ENCODE data around the gene FYN.

Gene FYN

DNA sequence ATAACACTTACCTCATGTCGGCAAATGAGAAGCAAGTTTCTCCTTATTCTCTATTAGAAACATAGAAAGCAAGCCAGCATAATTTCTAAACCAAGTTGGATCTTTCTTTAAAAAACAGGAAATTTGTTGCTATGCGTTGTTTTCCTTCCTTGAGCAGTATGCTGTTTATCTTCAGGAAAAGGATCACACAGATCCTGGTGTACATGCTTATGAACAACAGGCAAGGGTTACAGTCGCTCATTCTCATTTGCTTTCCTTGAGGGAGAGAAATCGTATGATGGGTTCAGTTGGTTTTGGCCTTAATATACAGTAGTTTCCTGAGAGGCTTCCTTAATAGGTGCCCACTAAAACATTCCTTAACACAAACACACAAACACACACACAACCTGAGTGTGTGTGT lies 118.8 kb downstream of the FYN start:
- Histone ChIP-seq H3K27ac (ENCODE audit: low read depth, low read length) (no peak overlapping the region), H3K4me3 (ENCODE audit: low read depth, low read length) (no peak overlapping the region)

DNA sequence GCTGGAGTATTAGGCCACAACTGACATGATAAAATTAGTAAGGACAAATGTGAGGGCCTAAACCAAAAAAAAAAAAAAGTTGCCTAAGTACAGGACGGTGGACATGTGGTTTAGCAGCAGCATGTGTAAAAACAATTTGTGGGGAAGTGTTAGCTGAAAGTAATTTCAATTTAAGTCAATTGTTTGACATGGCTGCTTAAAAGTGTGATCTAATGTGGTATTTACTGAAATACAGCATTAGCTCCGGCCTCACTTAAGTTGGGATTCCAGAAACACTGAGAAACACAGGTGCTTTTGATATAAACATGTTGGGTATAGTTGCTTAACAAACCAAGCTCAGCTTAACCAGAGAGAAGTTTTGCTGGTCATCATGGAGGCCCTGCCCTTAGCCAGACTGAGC lies 119.7 kb downstream of the FYN start:
- Histone ChIP-seq H3K9ac (ENCODE audit: low read depth, low read length) (no peak overlapping the region), H3K36me3 (ENCODE audit: control insufficient read depth, insufficient read depth, low read length) (no peaks in the 10 kb centered on the region), H3K9me3 (ENCODE audit: control insufficient read depth, insufficient read depth, low read length) (no peaks in the 10 kb centered on the region), H3K27ac (ENCODE audit: low read depth, low read length) (no peak overlapping the region), H3K4me3 (ENCODE audit: low read depth, low read length) (no peak overlapping the region), H3K27me3 (ENCODE audit: control insufficient read depth, insufficient read depth, low read length) (no peaks in the 10 kb centered on the region), H3K4me1 (ENCODE audit: control insufficient read depth, insufficient read depth, low read length) (peaks cover 32% of the 10 kb centered on the region)

More for the DNA sequence above, 118.8 kb downstream of the FYN start:
- Histone ChIP-seq H3K27me3 (ENCODE audit: control insufficient read depth, insufficient read depth, low read length) (no peaks in the 10 kb centered on the region), H3K36me3 (ENCODE audit: control insufficient read depth, insufficient read depth, low read length) (no peaks in the 10 kb centered on the region), H3K9me3 (ENCODE audit: control insufficient read depth, insufficient read depth, low read length) (no peaks in the 10 kb centered on the region), H3K4me1 (ENCODE audit: control insufficient read depth, insufficient read depth, low read length) (peaks cover 32% of the 10 kb centered on the region), H3K9ac (ENCODE audit: low read depth, low read length) (no peak overlapping the region)

DNA sequence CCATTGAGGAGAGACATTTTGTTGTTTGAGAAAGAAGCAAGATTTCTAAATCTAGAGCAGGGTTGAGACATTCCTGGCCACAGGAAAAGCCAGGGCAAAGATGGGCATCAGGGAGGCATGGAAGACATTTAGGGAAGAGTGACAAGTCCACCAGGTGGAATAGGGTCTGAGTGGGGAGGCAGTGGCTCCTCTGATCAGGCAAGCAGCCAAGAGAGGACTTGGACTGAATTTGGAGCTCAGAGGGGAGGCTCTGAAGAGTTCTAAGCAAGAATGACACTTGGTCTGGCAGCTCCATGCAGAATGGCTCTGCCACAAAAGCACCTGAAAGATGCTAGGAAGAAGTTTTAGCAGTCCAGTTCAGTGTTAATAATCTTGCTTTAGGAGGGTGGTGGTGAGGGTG lies 120.8 kb downstream of the FYN start:
- Histone ChIP-seq H3K9ac (ENCODE audit: low read depth, low read length) (no peak overlapping the region), H3K9me3 (ENCODE audit: control insufficient read depth, insufficient read depth, low read length) (no peaks in the 10 kb centered on the region), H3K27me3 (ENCODE audit: control insufficient read depth, insufficient read depth, low read length) (no peaks in the 10 kb centered on the region), H3K4me3 (ENCODE audit: low read depth, low read length) (no peak overlapping the region), H3K36me3 (ENCODE audit: control insufficient read depth, insufficient read depth, low read length) (no peaks in the 10 kb centered on the region), H3K4me1 (ENCODE audit: control insufficient read depth, insufficient read depth, low read length) (peaks cover 29% of the 10 kb centered on the region), H3K27ac (ENCODE audit: low read depth, low read length) (no peak overlapping the region)

DNA sequence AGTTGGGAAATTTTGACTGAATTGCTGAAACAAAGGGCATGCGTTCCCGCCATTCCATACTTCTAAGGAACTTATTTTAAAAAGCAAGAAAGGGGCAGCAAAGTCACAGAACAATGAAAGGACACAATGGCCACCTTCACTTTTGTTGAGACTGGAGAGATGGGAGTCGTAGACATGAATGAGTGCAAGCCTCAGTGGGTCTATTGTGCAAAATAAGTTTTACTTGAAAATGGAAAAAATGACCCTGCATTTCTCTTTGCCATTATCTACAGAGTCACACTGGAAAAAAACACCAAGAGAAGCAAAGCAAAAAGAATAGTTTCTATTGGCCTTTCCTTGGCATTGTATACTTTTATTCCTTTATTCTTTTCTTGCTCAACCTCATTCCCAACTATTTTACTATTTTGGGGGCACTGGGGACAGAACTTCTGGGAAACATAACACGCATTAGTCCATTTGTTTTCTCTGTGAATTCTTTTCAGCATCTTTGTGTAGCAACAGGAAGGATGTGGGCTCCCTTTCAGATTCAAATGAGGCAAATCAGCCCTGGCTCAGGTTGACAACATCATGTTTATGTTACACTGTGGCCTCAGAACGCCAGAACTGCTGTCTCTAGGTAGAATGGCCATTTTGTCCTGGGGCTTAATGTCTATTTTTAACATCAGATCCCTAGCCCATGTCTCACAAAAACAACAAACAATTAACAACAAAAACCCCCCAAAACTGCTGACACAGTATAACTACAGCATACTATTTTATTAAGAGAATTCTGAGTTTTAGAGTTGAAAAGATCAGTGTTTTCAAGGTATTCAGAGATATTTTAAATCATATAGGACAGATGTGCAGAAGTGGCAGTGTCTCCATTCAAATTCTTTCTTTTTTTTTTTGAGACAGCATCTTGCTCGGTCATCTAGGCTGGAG lies 122.2 kb downstream of the FYN start:
- peak overlapping the region; percentile 30; the same call in 1 of the 2 replicates for H3K9ac ChIP-seq (ENCODE audit: low read depth, low read length)
- H3K36me3 ChIP-seq (ENCODE audit: control insufficient read depth, insufficient read depth, low read length) = no peaks in the 10 kb centered on the region
- H3K4me3 ChIP-seq (ENCODE audit: low read depth, low read length) = peak overlapping the region; percentile 15; the same call in 1 of the 2 replicates
- H3K9me3 ChIP-seq (ENCODE audit: control insufficient read depth, insufficient read depth, low read length) = no peaks in the 10 kb centered on the region
- peak overlapping the region; percentile 90 for H3K27ac ChIP-seq (ENCODE audit: low read depth, low read length)
- peaks cover 29% of the 10 kb centered on the region for H3K4me1 ChIP-seq (ENCODE audit: control insufficient read depth, insufficient read depth, low read length)
- H3K27me3 ChIP-seq (ENCODE audit: control insufficient read depth, insufficient read depth, low read length) = no peaks in the 10 kb centered on the region

DNA sequence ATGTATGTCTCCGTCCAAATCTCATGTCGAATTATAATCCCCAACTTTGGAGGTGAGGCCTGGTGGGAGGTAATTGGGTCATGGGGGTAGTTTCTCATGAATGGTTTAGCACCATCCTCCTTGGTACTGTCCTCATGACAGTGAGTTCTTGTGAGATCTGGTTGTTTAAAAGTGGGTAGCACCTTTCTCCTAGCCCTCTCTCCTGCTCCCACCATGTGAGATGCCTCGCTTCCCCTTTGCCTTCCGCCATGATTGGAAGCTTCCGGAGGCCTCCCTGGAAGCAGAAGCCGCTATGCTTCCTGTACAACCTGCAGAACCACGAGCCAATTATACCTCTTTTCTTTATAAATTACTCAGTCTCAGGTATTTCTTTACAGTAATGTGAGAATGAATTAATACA lies 123.1 kb downstream of the FYN start:
- H3K4me3 ChIP-seq (ENCODE audit: low read depth, low read length) = no peak overlapping the region
- no peak overlapping the region for H3K9ac ChIP-seq (ENCODE audit: low read depth, low read length)
- H3K36me3 ChIP-seq (ENCODE audit: control insufficient read depth, insufficient read depth, low read length) = no peaks in the 10 kb centered on the region
- H3K4me1 ChIP-seq (ENCODE audit: control insufficient read depth, insufficient read depth, low read length) = peaks cover 37% of the 10 kb centered on the region
- no peaks in the 10 kb centered on the region for H3K9me3 ChIP-seq (ENCODE audit: control insufficient read depth, insufficient read depth, low read length)
- no peaks in the 10 kb centered on the region for H3K27me3 ChIP-seq (ENCODE audit: control insufficient read depth, insufficient read depth, low read length)
- H3K27ac ChIP-seq (ENCODE audit: low read depth, low read length) = peak overlapping the region; percentile 90

DNA sequence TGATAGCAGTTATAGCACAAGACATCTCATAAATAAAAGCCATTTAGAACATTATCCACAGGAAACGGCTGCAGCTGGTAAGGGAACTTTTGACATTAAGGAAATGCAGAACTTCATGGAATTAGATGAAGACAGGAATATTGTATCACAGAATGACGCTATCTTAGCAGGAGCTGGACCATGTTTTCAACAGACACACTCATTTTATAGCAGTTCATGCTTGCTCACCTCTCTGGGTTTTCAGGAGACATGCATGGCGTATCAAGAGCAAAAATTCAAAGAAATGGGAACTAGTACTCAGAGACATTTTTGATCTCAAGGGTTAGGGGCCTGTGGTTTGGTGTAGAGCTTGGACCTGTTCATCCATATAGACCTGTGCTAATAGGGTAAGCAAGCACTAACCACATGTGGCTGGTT lies 125.0 kb downstream of the FYN start:
- Histone ChIP-seq H3K4me3 (ENCODE audit: low read depth, low read length) (no peak overlapping the region), H3K9ac (ENCODE audit: low read depth, low read length) (no peak overlapping the region), H3K9me3 (ENCODE audit: control insufficient read depth, insufficient read depth, low read length) (no peaks in the 10 kb centered on the region), H3K4me1 (ENCODE audit: control insufficient read depth, insufficient read depth, low read length) (peaks cover 39% of the 10 kb centered on the region), H3K36me3 (ENCODE audit: control insufficient read depth, insufficient read depth, low read length) (no peaks in the 10 kb centered on the region), H3K27me3 (ENCODE audit: control insufficient read depth, insufficient read depth, low read length) (no peaks in the 10 kb centered on the region), H3K27ac (ENCODE audit: low read depth, low read length) (no peak overlapping the region)

DNA sequence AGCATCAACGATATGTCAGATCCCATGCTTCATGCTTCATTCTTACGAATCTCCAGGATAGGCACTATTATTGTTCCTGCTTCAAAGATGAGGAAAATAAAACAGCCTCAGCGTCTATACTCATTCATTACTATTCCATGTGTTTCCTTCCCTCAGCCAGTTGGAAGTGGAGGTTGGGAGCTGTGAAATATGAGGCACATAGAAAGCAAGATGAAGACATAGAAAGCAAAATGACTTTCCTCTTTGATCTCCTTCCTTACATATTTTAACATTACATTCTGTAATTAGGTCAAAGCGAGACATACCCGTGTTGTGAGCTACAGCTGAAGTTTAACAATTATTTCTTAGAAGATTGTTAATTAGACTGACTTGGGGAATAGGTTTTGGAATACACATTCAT lies 125.4 kb downstream of the FYN start:
- H3K4me1 ChIP-seq (ENCODE audit: control insufficient read depth, insufficient read depth, low read length) = peaks cover 39% of the 10 kb centered on the region
- no peak overlapping the region for H3K9ac ChIP-seq (ENCODE audit: low read depth, low read length)
- H3K27ac ChIP-seq (ENCODE audit: low read depth, low read length) = no peak overlapping the region
- H3K4me3 ChIP-seq (ENCODE audit: low read depth, low read length) = no peak overlapping the region
- no peaks in the 10 kb centered on the region for H3K36me3 ChIP-seq (ENCODE audit: control insufficient read depth, insufficient read depth, low read length)
- H3K27me3 ChIP-seq (ENCODE audit: control insufficient read depth, insufficient read depth, low read length) = no peaks in the 10 kb centered on the region
- H3K9me3 ChIP-seq (ENCODE audit: control insufficient read depth, insufficient read depth, low read length) = no peaks in the 10 kb centered on the region

DNA sequence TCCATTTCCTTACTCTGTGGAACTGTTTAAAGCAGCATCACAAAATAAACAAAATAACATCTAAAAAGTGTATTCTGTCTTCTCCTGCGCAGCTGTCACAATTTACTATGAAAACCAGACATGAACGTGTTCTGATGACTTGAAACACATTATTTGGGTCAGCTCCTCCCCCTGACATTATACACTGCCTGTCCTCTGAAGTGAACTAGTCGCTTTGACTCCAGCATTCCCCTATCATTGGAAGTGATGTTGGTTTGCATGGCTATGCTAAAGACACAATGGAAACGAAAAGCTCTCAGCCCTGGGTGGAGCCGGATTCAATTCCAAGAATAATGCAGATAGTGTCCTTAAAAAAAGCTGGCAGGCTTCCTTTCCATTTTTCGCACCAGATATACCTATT lies 125.9 kb downstream of the FYN start:
- no peaks in the 10 kb centered on the region for H3K36me3 ChIP-seq (ENCODE audit: control insufficient read depth, insufficient read depth, low read length)
- no peak overlapping the region for H3K27ac ChIP-seq (ENCODE audit: low read depth, low read length)
- H3K4me3 ChIP-seq (ENCODE audit: low read depth, low read length) = no peak overlapping the region
- H3K9ac ChIP-seq (ENCODE audit: low read depth, low read length) = no peak overlapping the region
- H3K27me3 ChIP-seq (ENCODE audit: control insufficient read depth, insufficient read depth, low read length) = no peaks in the 10 kb centered on the region
- H3K4me1 ChIP-seq (ENCODE audit: control insufficient read depth, insufficient read depth, low read length) = peaks cover 39% of the 10 kb centered on the region
- no peaks in the 10 kb centered on the region for H3K9me3 ChIP-seq (ENCODE audit: control insufficient read depth, insufficient read depth, low read length)

DNA sequence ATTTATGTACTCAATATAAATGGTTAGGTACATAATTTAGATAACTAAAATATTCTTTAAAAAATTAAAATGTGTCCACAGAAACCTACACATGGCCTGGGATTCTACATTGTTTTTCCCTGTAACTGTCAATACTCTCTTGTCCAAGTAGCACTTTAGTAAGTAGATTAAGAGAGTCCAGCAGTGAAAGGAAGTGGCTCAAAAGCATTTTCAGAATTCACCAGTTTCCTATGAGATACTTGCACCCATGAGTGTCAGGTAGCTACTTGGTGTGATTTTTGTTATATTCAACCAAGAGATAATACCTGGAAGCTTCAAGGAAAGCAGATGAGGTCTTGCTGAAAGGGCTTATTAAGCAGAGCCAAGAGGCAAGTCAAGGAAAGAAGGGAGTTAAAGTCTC lies 126.3 kb downstream of the FYN start:
- H3K36me3 ChIP-seq (ENCODE audit: control insufficient read depth, insufficient read depth, low read length) = no peaks in the 10 kb centered on the region
- H3K4me3 ChIP-seq (ENCODE audit: low read depth, low read length) = no peak overlapping the region
- no peak overlapping the region for H3K27ac ChIP-seq (ENCODE audit: low read depth, low read length)
- peaks cover 39% of the 10 kb centered on the region for H3K4me1 ChIP-seq (ENCODE audit: control insufficient read depth, insufficient read depth, low read length)
- no peaks in the 10 kb centered on the region for H3K27me3 ChIP-seq (ENCODE audit: control insufficient read depth, insufficient read depth, low read length)
- no peak overlapping the region for H3K9ac ChIP-seq (ENCODE audit: low read depth, low read length)
- no peaks in the 10 kb centered on the region for H3K9me3 ChIP-seq (ENCODE audit: control insufficient read depth, insufficient read depth, low read length)

DNA sequence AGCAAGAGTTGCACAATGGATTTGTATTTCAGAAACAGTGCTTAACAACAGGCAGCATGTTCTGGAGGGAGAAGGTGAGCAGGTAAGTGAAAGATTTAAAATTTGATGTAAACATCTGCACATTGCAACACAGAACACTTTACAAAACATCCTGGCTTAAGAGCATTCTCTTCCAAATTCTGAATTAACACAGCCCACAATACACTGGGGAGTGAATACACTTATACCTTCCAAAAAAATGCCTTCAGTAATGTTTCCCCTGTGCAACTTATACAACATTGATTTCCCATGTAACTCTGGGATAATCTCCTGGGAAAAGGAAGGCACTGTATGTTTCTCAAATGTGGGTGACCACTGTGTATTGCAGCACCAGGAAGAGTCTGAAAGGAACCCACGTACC lies 127.6 kb downstream of the FYN start:
- H3K4me1 ChIP-seq (ENCODE audit: control insufficient read depth, insufficient read depth, low read length) = peaks cover 27% of the 10 kb centered on the region
- no peak overlapping the region for H3K4me3 ChIP-seq (ENCODE audit: low read depth, low read length)
- H3K9me3 ChIP-seq (ENCODE audit: control insufficient read depth, insufficient read depth, low read length) = no peaks in the 10 kb centered on the region
- no peaks in the 10 kb centered on the region for H3K36me3 ChIP-seq (ENCODE audit: control insufficient read depth, insufficient read depth, low read length)
- H3K27me3 ChIP-seq (ENCODE audit: control insufficient read depth, insufficient read depth, low read length) = no peaks in the 10 kb centered on the region
- H3K9ac ChIP-seq (ENCODE audit: low read depth, low read length) = no peak overlapping the region
- H3K27ac ChIP-seq (ENCODE audit: low read depth, low read length) = no peak overlapping the region

DNA sequence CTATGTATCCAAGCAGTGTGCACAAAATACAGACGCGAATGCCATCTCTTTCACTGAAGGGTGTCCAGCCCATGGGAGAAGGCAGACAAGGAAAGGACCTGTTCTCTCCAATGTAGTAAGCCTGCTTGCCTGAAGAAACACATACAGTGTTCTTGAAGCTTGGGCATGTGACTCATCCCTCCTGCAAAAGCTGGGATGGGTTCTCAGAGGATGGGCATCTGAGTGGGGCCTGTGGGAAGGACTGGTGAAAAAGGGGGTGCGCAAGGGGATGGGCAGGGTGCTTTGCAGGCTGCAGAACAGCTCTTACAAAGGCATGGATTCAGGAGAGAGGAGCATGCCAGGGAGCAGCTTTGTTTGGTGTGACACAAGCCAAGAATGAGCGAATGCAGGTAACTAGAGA lies 128.1 kb downstream of the FYN start:
- Histone ChIP-seq H3K9me3 (ENCODE audit: control insufficient read depth, insufficient read depth, low read length) (no peaks in the 10 kb centered on the region), H3K36me3 (ENCODE audit: control insufficient read depth, insufficient read depth, low read length) (no peaks in the 10 kb centered on the region), H3K4me3 (ENCODE audit: low read depth, low read length) (no peak overlapping the region), H3K4me1 (ENCODE audit: control insufficient read depth, insufficient read depth, low read length) (peaks cover 23% of the 10 kb centered on the region), H3K9ac (ENCODE audit: low read depth, low read length) (no peak overlapping the region), H3K27ac (ENCODE audit: low read depth, low read length) (no peak overlapping the region), H3K27me3 (ENCODE audit: control insufficient read depth, insufficient read depth, low read length) (no peaks in the 10 kb centered on the region)

Data from HUES48 (cell line).